ENCODE results near the gene S100A6. TPM values are rescaled to one million over a fixed set of nuclear protein-coding genes. Genes with fewer than 3 reads are reported as not detected.

S100A6 gene
- total RNA-seq, 4 donors from 2014 or later: 219 to 881 (median 433) TPM

- WGBS, 2 donors (ENCODE audit: low coverage in 1 of 2): 81 to 83% methylated on average over 3 to 14 of the region's 14 CpGs
- Histone ChIP-seq H3K9me3 (no peaks in the 10 kb centered on the region), H3K36me3 (no peaks in the 10 kb centered on the region), H3K4me3 (no peak overlapping the region), H3K4me1 (peaks cover 48 to 73% (median 60%) of the 10 kb centered on the region in 4 donors), H3K27ac (peak overlapping the region; percentile 84 to 92 (median 90)), H3K27me3 (no peaks in the 10 kb centered on the region)
- in situ Hi-C loops (cut with MboI; ENCODE audit: low pct_ligation_motif_present in 1 of 4, low pct_unique_long_range_greater_than_20kb in 1 of 4, low sequenced_read_pairs in 3 of 4) (loop anchor here in 1 of 4 donors (25.0 kb wide), 1 partner anchor 440 kb away; the partner anchor contains the start of genes JTB, RAB13 and RPS27), intact Hi-C loops (cut with DNase I; ENCODE audit: low total_unique reads) (no loop called here)
- peak; percentile 6 for DNase-seq
- no peak for TF ChIP-seq POLR2A (IDR thresholded peaks at IDR 0.05)
- no peak for TF ChIP-seq EP300 (IDR thresholded peaks at IDR 0.05; ENCODE audit: low read depth)
- TF ChIP-seq POLR2AphosphoS5 (IDR thresholded peaks at IDR 0.05): no peak
- TF ChIP-seq CTCF (IDR thresholded peaks at IDR 0.05): no peak
Observed at GRCh38 chr1:153546796-153547559, 11.2 kb upstream of the S100A6 start.

GRCh38 chr1:153546371-153546770 lies 10.6 kb upstream of the S100A6 start:
- H3K9me3 ChIP-seq: no peaks in the 10 kb centered on the region
- peak overlapping the region in 1 of 4 donors; percentile 39 for H3K4me3 ChIP-seq
- WGBS, 2 donors (ENCODE audit: low coverage in 1 of 2): 78 to 93% methylated on average over 8 of the region's 8 CpGs
- DNase-seq: no peak
- no peak for TF ChIP-seq POLR2AphosphoS5 (IDR thresholded peaks at IDR 0.05)
- TF ChIP-seq CTCF (IDR thresholded peaks at IDR 0.05): no peak
- no peak for TF ChIP-seq POLR2A (IDR thresholded peaks at IDR 0.05)
- TF ChIP-seq EP300 (IDR thresholded peaks at IDR 0.05; ENCODE audit: low read depth): no peak
- H3K36me3 ChIP-seq: no peaks in the 10 kb centered on the region
- in situ Hi-C loops (cut with MboI; ENCODE audit: low pct_ligation_motif_present in 1 of 4, low pct_unique_long_range_greater_than_20kb in 1 of 4, low sequenced_read_pairs in 3 of 4) (loop anchor here in 1 of 4 donors (25.0 kb wide), 1 partner anchor 441 kb away; the partner anchor contains the start of genes JTB, RAB13 and RPS27), intact Hi-C loops (cut with DNase I; ENCODE audit: low total_unique reads) (no loop called here)
- peak overlapping the region; percentile 84 to 92 (median 90) for H3K27ac ChIP-seq
- peaks cover 48 to 77% (median 60%) of the 10 kb centered on the region in 4 donors for H3K4me1 ChIP-seq
- no peaks in the 10 kb centered on the region for H3K27me3 ChIP-seq

- Histone ChIP-seq H3K27ac (peak within 1 kb of the TSS; percentile 84 to 92 (median 90)), H3K4me3 (peak within 1 kb of the TSS in 3 of 4 donors; percentile 8 to 39 (median 35)), H3K4me1 (peaks cover 48 to 81% (median 61%) of the 10 kb centered on the region in 4 donors), H3K36me3 (no peaks in the 10 kb centered on the region), H3K9me3 (no peaks in the 10 kb centered on the region), H3K27me3 (no peaks in the 10 kb centered on the region)
- in situ Hi-C loops (cut with MboI; ENCODE audit: low pct_ligation_motif_present in 1 of 4, low pct_unique_long_range_greater_than_20kb in 1 of 4, low sequenced_read_pairs in 3 of 4) (loop anchor here in 1 of 4 donors (25.0 kb wide), 1 partner anchor 442 kb away; the partner anchor contains the start of genes JTB, RAB13 and RPS27), intact Hi-C loops (cut with DNase I; ENCODE audit: low total_unique reads) (no loop called here)
- TF ChIP-seq POLR2AphosphoS5 (IDR thresholded peaks at IDR 0.05): peak; percentile 65 to 85 (median 66)
- TF ChIP-seq EP300 (IDR thresholded peaks at IDR 0.05; ENCODE audit: low read depth): no peak
- TF ChIP-seq POLR2A (IDR thresholded peaks at IDR 0.05): peak; percentile 56
- 15 to 31% methylated on average over 6 to 19 of the region's 19 CpGs for WGBS, 2 donors (ENCODE audit: low coverage in 1 of 2)
- peak; percentile 97 for DNase-seq
Observed at GRCh38 chr1:153545067-153546055, 9.6 kb upstream of the S100A6 start, which contains the start of gene S100A4. Gene S100A4 (minus strand): TSS chr1:153545806. CDS start chr1:153544794, 1,012 bp downstream.

- Histone ChIP-seq H3K4me1 (peaks cover 48 to 78% (median 59%) of the 10 kb centered on the region in 4 donors), H3K27ac (peak overlapping the region; percentile 84 to 92 (median 90)), H3K36me3 (no peaks in the 10 kb centered on the region), H3K27me3 (no peaks in the 10 kb centered on the region), H3K4me3 (peak overlapping the region in 3 of 4 donors; percentile 5 to 39 (median 35)), H3K9me3 (no peaks in the 10 kb centered on the region)
- in situ Hi-C loops (cut with MboI; ENCODE audit: low pct_ligation_motif_present in 1 of 4, low pct_unique_long_range_greater_than_20kb in 1 of 4, low sequenced_read_pairs in 3 of 4): loop anchor here in 1 of 4 donors (25.0 kb wide), 1 partner anchor 443 kb away; the partner anchor contains the start of genes JTB, RAB13 and RPS27
- intact Hi-C loops (cut with DNase I; ENCODE audit: low total_unique reads): no loop called here
- 26% methylated on average over 10 of the region's 10 CpGs; no CpG with 5 or more reads in 1 of the 2 donors for WGBS, 2 donors (ENCODE audit: low coverage in 1 of 2)
- no peak for DNase-seq
- no peak for TF ChIP-seq POLR2AphosphoS5 (IDR thresholded peaks at IDR 0.05)
- no peak for TF ChIP-seq POLR2A (IDR thresholded peaks at IDR 0.05)
- no peak for TF ChIP-seq EP300 (IDR thresholded peaks at IDR 0.05; ENCODE audit: low read depth)
- no peak for TF ChIP-seq CTCF (IDR thresholded peaks at IDR 0.05)
Observed at GRCh38 chr1:153544453-153545066, 8.8 kb upstream of the S100A6 start.
